HFFc6 (cell line): ENCODE results near the gene TEX13D. TPM values are rescaled to one million over a fixed set of nuclear protein-coding genes. Genes with fewer than 3 reads are reported as not detected.

Source experiments
- DNase-seq: peaks from one replicate; pipeline ENCODE4 v3.0.0-alpha.2; 2018
- H3K27ac Mint-ChIP-seq: 2 replicates; pipeline ENCODE4 v1.8.0; 2020; ENCODE audit warnings: mild to moderate bottlenecking, mixed read lengths
- H3K27me3 Mint-ChIP-seq: 2 replicates; pipeline ENCODE4 v1.8.0; 2021; ENCODE audit warnings: mild to moderate bottlenecking, moderate library complexity, mixed read lengths; ENCODE audit not compliant: insufficient read depth
- H3K36me3 Mint-ChIP-seq: 2 replicates; pipeline ENCODE4 v1.8.0; 2021; ENCODE audit warnings: low read depth, mixed read lengths
- H3K4me1 Mint-ChIP-seq: 2 replicates; pipeline ENCODE4 v1.8.0; 2020; ENCODE audit warnings: low read depth, mixed read lengths
- H3K4me3 Mint-ChIP-seq: 2 replicates; pipeline ENCODE4 v1.8.0; 2020; ENCODE audit warnings: mild to moderate bottlenecking, moderate library complexity, mixed read lengths
- H3K9me3 Mint-ChIP-seq: 2 replicates; pipeline ENCODE4 v1.8.0; 2020; ENCODE audit warnings: mild to moderate bottlenecking, mixed read lengths
- CTCF ChIP-seq: fragments of 200-600 bp; sonication (generic); IDR thresholded peaks from 2 replicates; pipeline ENCODE4 v1.5.0; 2021; ENCODE audit warnings: antibody characterized with exemption, mild to moderate bottlenecking
- total RNA-seq, 6 experiments: library from RNA; stranded (reverse); fragmentation: NEBNext Ultra II Directional; extraction: Animal tissue kit (Norgen Biotek cat#: 25700); gene quantifications; 2 replicates in 1 of 6; 3 replicates in 5 of 6; pipeline ENCODE4 v1.2.3, GENCODE V29; 2021

The TEX13D gene
- total RNA-seq, 6 experiments from 2014 or later = not detected

GRCh38 chrX:124338733-124339514 is 6.5 kb downstream of the TEX13D start:
- Mint-ChIP-seq H3K27me3 (no peaks in the 10 kb centered on the region), H3K4me3 (no peak overlapping the region), H3K4me1 (no peaks in the 10 kb centered on the region), H3K9me3 (no peaks in the 10 kb centered on the region), H3K27ac (no peak overlapping the region), H3K36me3 (no peaks in the 10 kb centered on the region)
- no peak for DNase-seq
- no peak for TF ChIP-seq CTCF

- H3K4me1 Mint-ChIP-seq = no peaks in the 10 kb centered on the region
- no peak overlapping the region for H3K4me3 Mint-ChIP-seq
- H3K36me3 Mint-ChIP-seq = no peaks in the 10 kb centered on the region
- no peaks in the 10 kb centered on the region for H3K27me3 Mint-ChIP-seq
- no peak overlapping the region for H3K27ac Mint-ChIP-seq
- no peak for DNase-seq
- H3K9me3 Mint-ChIP-seq = no peaks in the 10 kb centered on the region
- no peak for TF ChIP-seq CTCF
Observed at GRCh38 chrX:124341396-124342132, 9.1 kb downstream of the TEX13D start.

- Mint-ChIP-seq H3K4me3 (no peak overlapping the region), H3K27ac (no peak overlapping the region), H3K9me3 (no peaks in the 10 kb centered on the region), H3K36me3 (no peaks in the 10 kb centered on the region), H3K4me1 (no peaks in the 10 kb centered on the region), H3K27me3 (no peaks in the 10 kb centered on the region)
- no peak for DNase-seq
- TF ChIP-seq CTCF = no peak
Observed at GRCh38 chrX:124342174-124342867, 9.9 kb downstream of the TEX13D start.

- H3K4me3 Mint-ChIP-seq = no peak overlapping the region
- H3K27ac Mint-ChIP-seq = no peak overlapping the region
- no peaks in the 10 kb centered on the region for H3K36me3 Mint-ChIP-seq
- H3K27me3 Mint-ChIP-seq = no peaks in the 10 kb centered on the region
- no peak for TF ChIP-seq CTCF
- H3K4me1 Mint-ChIP-seq = no peaks in the 10 kb centered on the region
- no peak for DNase-seq
- H3K9me3 Mint-ChIP-seq = no peaks in the 10 kb centered on the region
Observed at GRCh38 chrX:124343016-124343415, 10.6 kb downstream of the TEX13D start.

- Mint-ChIP-seq H3K27ac (no peak overlapping the region), H3K9me3 (no peaks in the 10 kb centered on the region), H3K36me3 (no peaks in the 10 kb centered on the region), H3K27me3 (no peaks in the 10 kb centered on the region), H3K4me3 (no peak overlapping the region), H3K4me1 (no peaks in the 10 kb centered on the region)
- DNase-seq = no peak
- TF ChIP-seq CTCF = no peak
Observed at GRCh38 chrX:124344246-124344645, 11.8 kb downstream of the TEX13D start.
